B cell (primary cell): Measurements from ENCODE around the gene BMP7. TPM values are rescaled to one million over a fixed set of nuclear protein-coding genes. Genes with fewer than 3 reads are reported as not detected.

Experiments used
- ATAC-seq: fragments of 200-7000 bp; cut with Tn5 transposase; one replicate; pipeline ENCODE4 v1.10.0; 2021; ENCODE audit warnings: low read depth, mild to moderate bottlenecking, moderate number of reproducible peaks, moderate library complexity
- CTCF ChIA-PET: fragments of 350-600 bp; sonication (Branson Sonifier 250); formaldehyde crosslinking; loops from one replicate; lab custom pipeline; 2021; ENCODE audit warnings: antibody characterized with exemption, inconsistent platforms; lab: Charles Lee
- POLR2A ChIA-PET: fragments of 350-600 bp; sonication (Branson Sonifier 250); formaldehyde crosslinking; loops from one replicate; lab custom pipeline; 2021; ENCODE audit warnings: antibody characterized with exemption; lab: Charles Lee
- DNase-seq: peaks from one replicate; pipeline ENCODE4 v3.0.0; 2013
- H2AFZ ChIP-seq: 2 replicates; pipeline ENCODE4 v1.6.1; 2012; ENCODE audit warnings: mild to moderate bottlenecking, low read depth, low read length; ENCODE audit not compliant: insufficient read depth, poor library complexity, severe bottlenecking
- H3K27ac ChIP-seq, 2 donors: 1 replicate in 1 of 2; 2 replicates in 1 of 2; pipeline ENCODE4 v1.5.1; 2012 to 2013; ENCODE audit warnings: low read length in 2 of 2, mild to moderate bottlenecking in 2 of 2, moderate library complexity in 1 of 2
- H3K27me3 ChIP-seq, 4 experiments: fragments of 200-600 bp in 1 of 4; sonication (generic) in 1 of 4; replicated peaks in 1 of 4; 1 replicate in 2 of 4; 2 replicates in 2 of 4; pipeline versions ENCODE4 v1.6.1 to v1.7.0; 2013 to 2016; ENCODE audit warnings: low read length in 3 of 4, mild to moderate bottlenecking in 2 of 4, mixed read lengths in 1 of 4, moderate library complexity in 1 of 4; ENCODE audit not compliant: insufficient read depth in 4 of 4, control insufficient read depth in 3 of 4; ENCODE audit errors: control extremely low read depth in 1 of 4
- H3K36me3 ChIP-seq, 2 experiments: replicated peaks in 1 of 2; 1 replicate in 1 of 2; 2 replicates in 1 of 2; pipeline versions ENCODE4 v1.6.1 to v1.7.1; 2013; ENCODE audit warnings: low read length in 1 of 2; ENCODE audit not compliant: insufficient read depth in 2 of 2, control insufficient read depth in 1 of 2; ENCODE audit errors: control extremely low read depth in 1 of 2, extremely low read depth in 1 of 2
- H3K4me1 ChIP-seq, 2 donors: fragments of 200-600 bp in 1 of 2; sonication (generic) in 1 of 2; 1 replicate in 1 of 2; 2 replicates in 1 of 2; pipeline versions ENCODE4 v1.5.1 to v1.6.1; 2013 to 2017; ENCODE audit warnings: low read length in 2 of 2; ENCODE audit not compliant: control insufficient read depth in 2 of 2, insufficient read depth in 2 of 2
- H3K4me2 ChIP-seq: replicated peaks from 2 replicates; pipeline ENCODE3; 2012; ENCODE audit warnings: mild to moderate bottlenecking, low read depth, low read length; ENCODE audit not compliant: poor library complexity, severe bottlenecking
- H3K4me3 ChIP-seq, 5 experiments: fragments of 200-600 bp in 1 of 5; sonication (generic) in 1 of 5; 1 replicate in 3 of 5; 2 replicates in 2 of 5; pipeline versions ENCODE4 v1.5.1 to v1.7.0; 2011 to 2016; ENCODE audit warnings: low read length in 4 of 5, mild to moderate bottlenecking in 4 of 5, low read depth in 2 of 5, control low read depth in 1 of 5, moderate library complexity in 1 of 5; ENCODE audit not compliant: insufficient read depth in 1 of 5; ENCODE audit errors: control extremely low read depth in 1 of 5, extremely low read depth in 1 of 5
- H3K79me2 ChIP-seq: fragments of 200-600 bp; sonication (generic); one replicate; pipeline ENCODE4 v1.6.0; 2016; ENCODE audit warnings: low read length; ENCODE audit not compliant: control insufficient read depth, insufficient read depth
- H3K9ac ChIP-seq: fragments of 200-600 bp; sonication (generic); 2 replicates; pipeline ENCODE4 v1.6.1; 2017; ENCODE audit warnings: mild to moderate bottlenecking, low read length, moderate library complexity
- H3K9me3 ChIP-seq, 3 donors: one replicate each; pipeline versions ENCODE4 v1.6.1 to v1.7.1; 2013; ENCODE audit warnings: low read length in 2 of 3; ENCODE audit not compliant: control insufficient read depth in 2 of 3, insufficient read depth in 1 of 3; ENCODE audit errors: control extremely low read depth in 1 of 3
- H4K20me1 ChIP-seq: 2 replicates; pipeline ENCODE4 v1.6.0; 2012; ENCODE audit warnings: mild to moderate bottlenecking, low read length; ENCODE audit not compliant: insufficient read depth, control insufficient read depth, poor library complexity, severe bottlenecking
- H3K27ac Mint-ChIP-seq: one replicate; pipeline ENCODE4 v1.8.0; 2021; ENCODE audit warnings: mixed read lengths
- H3K27me3 Mint-ChIP-seq: one replicate; pipeline ENCODE4 v1.8.0; 2021; ENCODE audit warnings: mixed read lengths
- H3K4me1 Mint-ChIP-seq: one replicate; pipeline ENCODE4 v1.8.0; 2021; ENCODE audit warnings: mixed read lengths
- H3K4me3 Mint-ChIP-seq: one replicate; pipeline ENCODE4 v1.8.0; 2021; ENCODE audit warnings: mixed read lengths
- H3K9me3 Mint-ChIP-seq: one replicate; pipeline ENCODE4 v1.8.0; 2022; ENCODE audit warnings: mixed read lengths; ENCODE audit not compliant: insufficient read depth
- CTCF ChIP-seq: fragments of 200-600 bp; IDR thresholded peaks from one replicate; pipeline ENCODE4 v1.8.0; 2022; ENCODE audit warnings: antibody characterized with exemption, mild to moderate bottlenecking
- EZH2 ChIP-seq: IDR thresholded peaks from 2 replicates; pipeline ENCODE4 v1.6.1; 2012; ENCODE audit warnings: borderline replicate concordance, low read depth, mild to moderate bottlenecking, moderate library complexity, low read length; ENCODE audit not compliant: insufficient read depth, poor library complexity, severe bottlenecking
- WGBS: methylation state at CpG from one replicate; pipeline ENCODE4 v1.1.5; 2013; ENCODE audit warnings: missing lambda C conversion rate; ENCODE audit not compliant: insufficient coverage; 5-methylcytosine and 5-hydroxymethylcytosine counted together
- intact Hi-C: fragments of 100-400 bp; cut with micrococcal nuclease; formaldehyde crosslinking; loops from one replicate; pipeline ENCODE4 v1.10.0; 2022
- polyA plus RNA-seq: library from polyadenylated mRNA; depleted of rRNA; stranded (reverse); fragments of >200 nt; gene quantifications from 2 replicates; pipeline ENCODE4 v1.2.3, GENCODE V29; 2012
- total RNA-seq, 2 donors: library from RNA; stranded (reverse); fragments of 120-200 nt in 1 of 2; gene quantifications; 1 replicate in 1 of 2; 2 replicates in 1 of 2; pipeline versions ENCODE4 v1.2.3 to v1.2.4, GENCODE V29; 2013 to 2022

BMP7 gene
- total and polyA plus RNA-seq, 2 donors (not counting 1 experiment from before 2014, with no cell fraction given) = not detected

- Histone ChIP-seq H4K20me1 (no peaks in the 10 kb centered on the region), H2AFZ (no peak overlapping the region), H3K9ac (no peak overlapping the region), H3K27ac (no peak overlapping the region), H3K27me3 (peaks cover 0 to 48% (median 10%) of the 10 kb centered on the region in 4 experiments), H3K36me3 (no peaks in the 10 kb centered on the region), H3K9me3 (peaks cover 0 to 6% (median 0%) of the 10 kb centered on the region in 3 donors), H3K4me2 (no peak overlapping the region), H3K79me2 (no peaks in the 10 kb centered on the region), H3K4me3 (no peak overlapping the region), H3K4me1 (no peaks in the 10 kb centered on the region)
- ATAC-seq (no peak), DNase-seq (no peak)
- H3K4me3 Mint-ChIP-seq = no peak overlapping the region
- H3K27me3 Mint-ChIP-seq = peaks cover 62% of the 10 kb centered on the region
- no peak overlapping the region for H3K27ac Mint-ChIP-seq
- WGBS = 20% methylated on average over 13 of the region's 24 CpGs
- no peak for TF ChIP-seq CTCF
- no peak for TF ChIP-seq EZH2
- H3K4me1 Mint-ChIP-seq = peaks cover 4% of the 10 kb centered on the region
- CTCF ChIA-PET = interaction anchor here (0.6 kb wide), 1 partner anchor 943 kb away, joined by 3 read pairs; no protein-coding TSS in a partner anchor
- H3K9me3 Mint-ChIP-seq = no peaks in the 10 kb centered on the region
- intact Hi-C loops = no loop called here
- POLR2A ChIA-PET = no interaction called here
These were observed 849 bp upstream of the BMP7 start for GRCh38 chr20:57267158-57267821.

GRCh38 chr20:57265997-57266290 is 497 bp downstream of the BMP7 start:
- Histone ChIP-seq H3K27ac (no peak overlapping the region), H3K36me3 (no peaks in the 10 kb centered on the region), H2AFZ (no peak overlapping the region), H3K27me3 (peaks cover 0 to 50% (median 13%) of the 10 kb centered on the region in 4 experiments), H4K20me1 (no peaks in the 10 kb centered on the region), H3K79me2 (no peaks in the 10 kb centered on the region), H3K4me2 (no peak overlapping the region), H3K9ac (no peak overlapping the region), H3K9me3 (peaks cover 0 to 6% (median 0%) of the 10 kb centered on the region in 3 donors), H3K4me1 (no peaks in the 10 kb centered on the region), H3K4me3 (no peak overlapping the region)
- DNase-seq (no peak), ATAC-seq (no peak)
- Mint-ChIP-seq H3K4me1 (peaks cover 4% of the 10 kb centered on the region), H3K9me3 (no peaks in the 10 kb centered on the region), H3K27ac (no peak overlapping the region), H3K27me3 (peaks cover 59% of the 10 kb centered on the region), H3K4me3 (no peak overlapping the region)
- POLR2A ChIA-PET = no interaction called here
- WGBS = 4% methylated on average over 39 of the region's 39 CpGs
- TF ChIP-seq CTCF (no peak), EZH2 (no peak)
- intact Hi-C loops = no loop called here
- CTCF ChIA-PET = no interaction called here
